ENCODE results near the gene MDK. TPM values are rescaled to one million over a fixed set of nuclear protein-coding genes. Genes with fewer than 3 reads are reported as not detected.

MDK gene
- total and polyA plus RNA-seq, 2 of the 4 experiments (the other 2 are of a cell fraction): 25.8 to 377 TPM

DNA sequence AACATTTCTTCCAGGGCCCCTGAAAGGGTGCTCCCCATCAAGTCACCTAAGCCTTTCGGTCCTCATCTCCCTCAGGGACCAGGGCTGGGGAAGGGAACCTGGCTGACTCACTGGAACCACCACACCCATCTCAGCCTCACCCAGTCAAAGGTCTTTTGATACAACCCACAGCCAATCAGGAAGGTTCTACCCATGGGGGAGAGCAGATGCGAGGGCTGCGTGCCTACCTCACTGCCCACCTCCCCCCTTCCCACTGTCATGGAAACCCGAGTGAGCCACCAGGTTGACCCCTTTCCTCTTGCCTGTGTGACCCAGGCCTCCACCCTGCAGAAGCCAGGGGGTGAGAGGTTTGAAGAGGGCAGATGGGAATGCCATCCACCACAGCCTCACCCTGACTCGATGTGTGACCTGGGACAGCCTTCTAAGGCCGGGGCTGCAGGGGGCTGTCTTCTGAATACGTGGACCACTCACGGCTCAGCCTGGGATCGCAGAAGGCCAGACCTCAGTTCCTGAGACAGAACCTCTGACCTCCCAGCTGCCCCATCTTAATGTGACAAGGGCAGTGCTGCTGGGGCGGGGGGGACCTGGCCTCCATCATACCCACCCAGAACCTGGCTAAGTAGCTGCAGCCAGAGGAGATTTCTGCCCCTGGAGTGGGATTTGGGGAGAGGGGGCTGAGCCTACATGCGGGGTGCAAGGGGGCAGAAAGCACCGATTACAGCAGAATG, 2.7 kb downstream of the MDK start:
- POLR2A ChIA-PET (ENCODE audit: unreplicated experiment): interaction anchor here (0.6 kb wide), 1 partner anchor 314 kb away, joined by 5 read pairs; no protein-coding TSS in a partner anchor
- Histone ChIP-seq H3K18ac (ENCODE audit: low read depth, low read length) (no peak overlapping the region), H3K14ac (replicated peaks; ENCODE audit: low read depth, low read length) (no peak overlapping the region), H2AK9ac (replicated peaks; ENCODE audit: low read depth, low read length, poor library complexity) (no peak overlapping the region), H2BK5ac (ENCODE audit: low read depth, low read length, poor library complexity, severe bottlenecking) (no peak overlapping the region), H3K36me3 (ENCODE audit: control insufficient read depth, insufficient read depth, low read length) (no peaks in the 10 kb centered on the region), H2BK120ac (ENCODE audit: low read depth, low read length) (no peak overlapping the region), H3K4ac (ENCODE audit: low read depth, low read length) (no peak overlapping the region), H2BK15ac (ENCODE audit: low read depth, low read length) (no peak overlapping the region), H2AK5ac (ENCODE audit: low read depth, low read length) (no peak overlapping the region), H3K4me2 (ENCODE audit: low read depth, low read length) (no peak overlapping the region), H3K4me3 (ENCODE audit: insufficient read depth, low read depth, low read length) (no peak overlapping the region), H3K56ac (ENCODE audit: extremely low read depth, insufficient read depth, low read length) (no peak overlapping the region), H3K27me3 (ENCODE audit: control insufficient read depth, insufficient read depth, low read length) (peaks cover 15% of the 10 kb centered on the region), H3K4me1 (ENCODE audit: control insufficient read depth, insufficient read depth, low read length) (peaks cover 12% of the 10 kb centered on the region), H3K79me1 (ENCODE audit: low read depth in 1 of 2, low read length in 2 of 2) (peaks cover 0 to 11% of the 10 kb centered on the region in 2 experiments; a peak in 2 of 4 replicates), H3K9me3 (ENCODE audit: control insufficient read depth, insufficient read depth, low read length) (no peaks in the 10 kb centered on the region), H3K23ac (ENCODE audit: low read depth, low read length) (no peak overlapping the region), H3K27ac (ENCODE audit: insufficient read depth, low read length) (no peak overlapping the region), H3K9me1 (ENCODE audit: insufficient read depth, low read length) (0 out of 2 replicates have a peak, but pooled peaks cover 5% of the 10 kb centered on the region), H2AFZ (replicated peaks; ENCODE audit: low read length, poor library complexity) (no peak overlapping the region), H4K20me1 (ENCODE audit: insufficient read depth, low read length) (peaks cover 3% of the 10 kb centered on the region), H4K5ac (ENCODE audit: low read depth, low read length) (no peak overlapping the region), H4K91ac (ENCODE audit: insufficient read depth, low read depth, low read length) (no peak overlapping the region), H3K9ac (ENCODE audit: low read depth, low read length) (no peak overlapping the region), H2BK20ac (ENCODE audit: low read depth, low read length) (no peak overlapping the region), H4K8ac (ENCODE audit: low read depth in 2 of 2, low read length in 2 of 2) (no peak overlapping the region)
- dilution Hi-C loops (cut with HindIII; ENCODE audit: low sequenced_read_pairs, unreplicated experiment) (no loop called here), intact Hi-C loops (cut with micrococcal nuclease) (loop anchor here (10.0 kb wide), 1 partner anchor 301 kb away; no protein-coding TSS in a partner anchor), in situ Hi-C loops (cut with MboI; ENCODE audit: low sequenced_read_pairs) (no loop called here)
- BruUV-seq (replicated peaks): no TSS peak
- DNase-seq: no peak
- CTCF ChIA-PET: interaction anchor here (0.5 to 1.5 kb wide), 4 partner anchors 8 to 739 kb away, joined by 3 to 4 read pairs (median 4); partner anchors contain the start of gene CHRM4
- no CpG with 5 or more reads among the region's 12 CpGs for WGBS, 2 experiments (ENCODE audit: extremely low coverage in 2 of 2, insufficient read length in 1 of 2)
- ATAC-seq (ENCODE audit: low read depth): no peak
- TF ChIP-seq MAZ (IDR thresholded peaks at IDR 0.05; ENCODE audit: borderline replicate concordance, low read depth, low read length): no peak
- TF ChIP-seq NFE2L2 (IDR thresholded peaks at IDR 0.05; ENCODE audit: low read depth, low read length): no peak
- TF ChIP-seq RFX5 (IDR thresholded peaks at IDR 0.05; ENCODE audit: low read depth, low read length): no peak
- no peak for TF ChIP-seq MXI1 (IDR thresholded peaks at IDR 0.05; ENCODE audit: borderline replicate concordance, low read depth, low read length)
- TF ChIP-seq CEBPB (IDR thresholded peaks at IDR 0.05; ENCODE audit: low read depth, low read length): no peak
- TF ChIP-seq SMC3 (IDR thresholded peaks at IDR 0.05; ENCODE audit: low read depth, low read length): no peak
- TF ChIP-seq, protein P1, sequence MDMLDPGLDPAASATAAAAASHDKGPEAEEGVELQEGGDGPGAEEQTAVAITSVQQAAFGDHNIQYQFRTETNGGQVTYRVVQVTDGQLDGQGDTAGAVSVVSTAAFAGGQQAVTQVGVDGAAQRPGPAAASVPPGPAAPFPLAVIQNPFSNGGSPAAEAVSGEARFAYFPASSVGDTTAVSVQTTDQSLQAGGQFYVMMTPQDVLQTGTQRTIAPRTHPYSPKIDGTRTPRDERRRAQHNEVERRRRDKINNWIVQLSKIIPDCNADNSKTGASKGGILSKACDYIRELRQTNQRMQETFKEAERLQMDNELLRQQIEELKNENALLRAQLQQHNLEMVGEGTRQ (IDR thresholded peaks at IDR 0.05; ENCODE audit: low read depth, low read length): no peak
- TF ChIP-seq CHD1 (IDR thresholded peaks at IDR 0.05; ENCODE audit: low read depth, low read length): no peak
- no peak for TF ChIP-seq MAFK (IDR thresholded peaks at IDR 0.05; ENCODE audit: low read depth, low read length)
- TF ChIP-seq FOS (IDR thresholded peaks at IDR 0.05; ENCODE audit: low read depth, low read length): no peak
- no peak for TF ChIP-seq POLR2A (IDR thresholded peaks at IDR 0.05; ENCODE audit: low read depth, low read length)
- TF ChIP-seq RAD21 (IDR thresholded peaks at IDR 0.05; ENCODE audit: low read length): no peak
- TF ChIP-seq BHLHE40 (IDR thresholded peaks at IDR 0.05; ENCODE audit: low read depth, low read length): no peak
- TF ChIP-seq RCOR1 (IDR thresholded peaks at IDR 0.05; ENCODE audit: insufficient replicate concordance, low read length): no peak
- TF ChIP-seq, protein P2, sequence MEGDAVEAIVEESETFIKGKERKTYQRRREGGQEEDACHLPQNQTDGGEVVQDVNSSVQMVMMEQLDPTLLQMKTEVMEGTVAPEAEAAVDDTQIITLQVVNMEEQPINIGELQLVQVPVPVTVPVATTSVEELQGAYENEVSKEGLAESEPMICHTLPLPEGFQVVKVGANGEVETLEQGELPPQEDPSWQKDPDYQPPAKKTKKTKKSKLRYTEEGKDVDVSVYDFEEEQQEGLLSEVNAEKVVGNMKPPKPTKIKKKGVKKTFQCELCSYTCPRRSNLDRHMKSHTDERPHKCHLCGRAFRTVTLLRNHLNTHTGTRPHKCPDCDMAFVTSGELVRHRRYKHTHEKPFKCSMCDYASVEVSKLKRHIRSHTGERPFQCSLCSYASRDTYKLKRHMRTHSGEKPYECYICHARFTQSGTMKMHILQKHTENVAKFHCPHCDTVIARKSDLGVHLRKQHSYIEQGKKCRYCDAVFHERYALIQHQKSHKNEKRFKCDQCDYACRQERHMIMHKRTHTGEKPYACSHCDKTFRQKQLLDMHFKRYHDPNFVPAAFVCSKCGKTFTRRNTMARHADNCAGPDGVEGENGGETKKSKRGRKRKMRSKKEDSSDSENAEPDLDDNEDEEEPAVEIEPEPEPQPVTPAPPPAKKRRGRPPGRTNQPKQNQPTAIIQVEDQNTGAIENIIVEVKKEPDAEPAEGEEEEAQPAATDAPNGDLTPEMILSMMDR (conservative IDR thresholded peaks at IDR 0.05; ENCODE audit: low read depth, low read length): no peak

All from IMR-90 (cell line).